HUES6 (cell line): ENCODE results near the gene TVP23A.

Experiments used
- H3K27ac ChIP-seq: 2 replicates; pipeline ENCODE4 v1.7.0; 2013; ENCODE audit warnings: low read depth, mild to moderate bottlenecking, low read length, inconsistent platforms
- H3K27me3 ChIP-seq: 2 replicates; pipeline ENCODE4 v1.6.1; 2013; ENCODE audit warnings: low read length; ENCODE audit not compliant: control insufficient read depth, insufficient read depth
- H3K36me3 ChIP-seq: 2 replicates; pipeline ENCODE4 v1.6.1; 2013; ENCODE audit warnings: low read length; ENCODE audit not compliant: control insufficient read depth, insufficient read depth
- H3K4me1 ChIP-seq: 2 replicates; pipeline ENCODE4 v1.6.1; 2013; ENCODE audit warnings: low read length; ENCODE audit not compliant: control insufficient read depth, insufficient read depth
- H3K4me3 ChIP-seq: 2 replicates; pipeline ENCODE4 v1.5.1; 2013; ENCODE audit warnings: low read depth, low read length
- H3K9ac ChIP-seq: one replicate; pipeline ENCODE4 v1.6.1; 2013; ENCODE audit warnings: mild to moderate bottlenecking, low read length
- H3K9me3 ChIP-seq: 2 replicates; pipeline ENCODE4 v1.6.1; 2013; ENCODE audit warnings: low read depth, low read length; ENCODE audit not compliant: control insufficient read depth, insufficient read depth

Gene TVP23A

GRCh38 chr16:10852286-10852685 lies 33.7 kb upstream of the TVP23A start:
- Histone ChIP-seq H3K9me3 (no peaks in the 10 kb centered on the region), H3K4me1 (no peaks in the 10 kb centered on the region), H3K27ac (no peak overlapping the region), H3K9ac (no peak overlapping the region), H3K36me3 (no peaks in the 10 kb centered on the region), H3K4me3 (no peak overlapping the region), H3K27me3 (no peaks in the 10 kb centered on the region)

GRCh38 chr16:10851512-10851911 lies 32.9 kb upstream of the TVP23A start:
- Histone ChIP-seq H3K9me3 (no peaks in the 10 kb centered on the region), H3K4me3 (no peak overlapping the region), H3K36me3 (no peaks in the 10 kb centered on the region), H3K4me1 (no peaks in the 10 kb centered on the region), H3K9ac (no peak overlapping the region), H3K27me3 (no peaks in the 10 kb centered on the region), H3K27ac (no peak overlapping the region)

- Histone ChIP-seq H3K27ac (no peak overlapping the region), H3K9me3 (no peaks in the 10 kb centered on the region), H3K4me3 (no peak overlapping the region), H3K36me3 (no peaks in the 10 kb centered on the region), H3K4me1 (no peaks in the 10 kb centered on the region), H3K27me3 (no peaks in the 10 kb centered on the region), H3K9ac (no peak overlapping the region)
These were observed 31.9 kb upstream of the TVP23A start for GRCh38 chr16:10850478-10850850.

- Histone ChIP-seq H3K27me3 (no peaks in the 10 kb centered on the region), H3K4me1 (no peaks in the 10 kb centered on the region), H3K27ac (no peak overlapping the region), H3K36me3 (no peaks in the 10 kb centered on the region), H3K4me3 (no peak overlapping the region), H3K9ac (no peak overlapping the region), H3K9me3 (no peaks in the 10 kb centered on the region)
These were observed 31.3 kb upstream of the TVP23A start for GRCh38 chr16:10849736-10850477.

GRCh38 chr16:10847176-10847575 lies 28.6 kb upstream of the TVP23A start:
- Histone ChIP-seq H3K4me3 (no peak overlapping the region), H3K27me3 (no peaks in the 10 kb centered on the region), H3K36me3 (no peaks in the 10 kb centered on the region), H3K9me3 (no peaks in the 10 kb centered on the region), H3K9ac (no peak overlapping the region), H3K27ac (no peak overlapping the region), H3K4me1 (no peaks in the 10 kb centered on the region)

GRCh38 chr16:10846213-10846998 lies 27.8 kb upstream of the TVP23A start:
- Histone ChIP-seq H3K4me3 (no peak overlapping the region), H3K36me3 (no peaks in the 10 kb centered on the region), H3K27me3 (no peaks in the 10 kb centered on the region), H3K27ac (no peak overlapping the region), H3K9ac (no peak overlapping the region), H3K9me3 (no peaks in the 10 kb centered on the region), H3K4me1 (no peaks in the 10 kb centered on the region)

GRCh38 chr16:10840703-10841102 lies 22.1 kb upstream of the TVP23A start:
- no peaks in the 10 kb centered on the region for H3K36me3 ChIP-seq
- H3K4me1 ChIP-seq: no peaks in the 10 kb centered on the region
- H3K9ac ChIP-seq: no peak overlapping the region
- H3K4me3 ChIP-seq: no peak overlapping the region
- H3K9me3 ChIP-seq: no peaks in the 10 kb centered on the region
- H3K27me3 ChIP-seq: no peaks in the 10 kb centered on the region
- H3K27ac ChIP-seq: no peak overlapping the region

GRCh38 chr16:10839279-10839666 lies 20.7 kb upstream of the TVP23A start:
- Histone ChIP-seq H3K4me3 (no peak overlapping the region), H3K27ac (no peak overlapping the region), H3K36me3 (no peaks in the 10 kb centered on the region), H3K9ac (no peak overlapping the region), H3K4me1 (no peaks in the 10 kb centered on the region), H3K9me3 (no peaks in the 10 kb centered on the region), H3K27me3 (no peaks in the 10 kb centered on the region)

- Histone ChIP-seq H3K27ac (no peak overlapping the region), H3K36me3 (no peaks in the 10 kb centered on the region), H3K27me3 (no peaks in the 10 kb centered on the region), H3K9ac (no peak overlapping the region), H3K9me3 (no peaks in the 10 kb centered on the region), H3K4me3 (no peak overlapping the region), H3K4me1 (no peaks in the 10 kb centered on the region)
These were observed 20.2 kb upstream of the TVP23A start for GRCh38 chr16:10838621-10839278.

GRCh38 chr16:10836174-10836853 lies 17.7 kb upstream of the TVP23A start:
- no peaks in the 10 kb centered on the region for H3K4me1 ChIP-seq
- H3K9ac ChIP-seq: no peak overlapping the region
- no peaks in the 10 kb centered on the region for H3K27me3 ChIP-seq
- no peaks in the 10 kb centered on the region for H3K36me3 ChIP-seq
- H3K27ac ChIP-seq: no peak overlapping the region
- no peaks in the 10 kb centered on the region for H3K9me3 ChIP-seq
- no peak overlapping the region for H3K4me3 ChIP-seq
